Measurements from ENCODE around the gene EBF3. TPM values are rescaled to one million over a fixed set of nuclear protein-coding genes. Genes with fewer than 3 reads are reported as not detected.

Gene EBF3
- total RNA-seq, 1 experiment from 2014 or later, result 56.2 TPM

- CTCF ChIA-PET, result no interaction called here
- Histone ChIP-seq H3K36me3 (ENCODE audit: insufficient read depth, low read length, poor library complexity, severe bottlenecking) (peaks cover 11% of the 10 kb centered on the region), H3K4me3 (ENCODE audit: low read depth, low read length, poor library complexity, severe bottlenecking) (no peak overlapping the region), H3K9me3 (ENCODE audit: low read depth, low read length, poor library complexity, severe bottlenecking) (no peaks in the 10 kb centered on the region), H3K4me1 (ENCODE audit: insufficient read depth, low read length, poor library complexity, severe bottlenecking) (peaks cover 30% of the 10 kb centered on the region), H3K27me3 (replicated peaks; ENCODE audit: insufficient read depth, low read depth, low read length, poor library complexity) (peaks cover 1% of the 10 kb centered on the region), H3K27ac (ENCODE audit: low read depth, low read length, poor library complexity, severe bottlenecking) (no peak overlapping the region)
- BruUV-seq (replicated peaks), result no TSS peak
- POLR2A ChIA-PET (ENCODE audit: low non-redundant PET), result no interaction called here
- no peak for DNase-seq (ENCODE audit: low spot score)
- TF ChIP-seq CTCF (conservative IDR thresholded peaks at IDR 0.05; ENCODE audit: low read depth, low read length), result no peak
- TF ChIP-seq EZH2 (IDR thresholded peaks at IDR 0.05; ENCODE audit: borderline replicate concordance, low read depth, low read length, poor library complexity, severe bottlenecking), result no peak
- intact Hi-C loops (cut with micrococcal nuclease; ENCODE audit: unreplicated experiment), result loop anchor here (10.0 kb wide), 2 partner anchors 802 to 1432 kb away; no protein-coding TSS in a partner anchor
Measured at GRCh38 chr10:129966889-129967578, 3.0 kb upstream of the EBF3 start.

- Histone ChIP-seq H3K4me3 (ENCODE audit: low read depth, low read length, poor library complexity, severe bottlenecking) (peak overlapping the region; percentile 79), H3K27me3 (replicated peaks; ENCODE audit: insufficient read depth, low read depth, low read length, poor library complexity) (no peaks in the 10 kb centered on the region), H3K36me3 (ENCODE audit: insufficient read depth, low read length, poor library complexity, severe bottlenecking) (peaks cover 17% of the 10 kb centered on the region), H3K9me3 (ENCODE audit: low read depth, low read length, poor library complexity, severe bottlenecking) (no peaks in the 10 kb centered on the region), H3K27ac (ENCODE audit: low read depth, low read length, poor library complexity, severe bottlenecking) (no peak overlapping the region), H3K4me1 (ENCODE audit: insufficient read depth, low read length, poor library complexity, severe bottlenecking) (peaks cover 30% of the 10 kb centered on the region)
- no TSS peak for BruUV-seq (replicated peaks)
- POLR2A ChIA-PET (ENCODE audit: low non-redundant PET), result no interaction called here
- TF ChIP-seq EZH2 (IDR thresholded peaks at IDR 0.05; ENCODE audit: borderline replicate concordance, low read depth, low read length, poor library complexity, severe bottlenecking), result no peak
- no peak for TF ChIP-seq CTCF (conservative IDR thresholded peaks at IDR 0.05; ENCODE audit: low read depth, low read length)
- intact Hi-C loops (cut with micrococcal nuclease; ENCODE audit: unreplicated experiment), result loop anchor here (10.0 kb wide), 2 partner anchors 802 to 1432 kb away; no protein-coding TSS in a partner anchor
- DNase-seq (ENCODE audit: low spot score), result no peak
- CTCF ChIA-PET, result interaction anchor here (1.0 kb wide), 1 partner anchor 935 kb away, joined by 4 read pairs; no protein-coding TSS in a partner anchor
Measured at GRCh38 chr10:129966370-129966888, 2.4 kb upstream of the EBF3 start.

GRCh38 chr10:129965959-129966358 is 1.9 kb upstream of the EBF3 start:
- intact Hi-C loops (cut with micrococcal nuclease; ENCODE audit: unreplicated experiment), result loop anchor here (10.0 kb wide), 2 partner anchors 801 to 1431 kb away; no protein-coding TSS in a partner anchor
- Histone ChIP-seq H3K9me3 (ENCODE audit: low read depth, low read length, poor library complexity, severe bottlenecking) (no peaks in the 10 kb centered on the region), H3K4me1 (ENCODE audit: insufficient read depth, low read length, poor library complexity, severe bottlenecking) (peaks cover 32% of the 10 kb centered on the region), H3K36me3 (ENCODE audit: insufficient read depth, low read length, poor library complexity, severe bottlenecking) (peaks cover 22% of the 10 kb centered on the region), H3K27me3 (replicated peaks; ENCODE audit: insufficient read depth, low read depth, low read length, poor library complexity) (no peaks in the 10 kb centered on the region), H3K27ac (ENCODE audit: low read depth, low read length, poor library complexity, severe bottlenecking) (no peak overlapping the region), H3K4me3 (ENCODE audit: low read depth, low read length, poor library complexity, severe bottlenecking) (peak overlapping the region; percentile 79)
- DNase-seq (ENCODE audit: low spot score), result no peak
- POLR2A ChIA-PET (ENCODE audit: low non-redundant PET), result no interaction called here
- BruUV-seq (replicated peaks), result no TSS peak
- CTCF ChIA-PET, result interaction anchor here (1.0 kb wide), 1 partner anchor 934 kb away, joined by 4 read pairs; no protein-coding TSS in a partner anchor
- TF ChIP-seq EZH2 (IDR thresholded peaks at IDR 0.05; ENCODE audit: borderline replicate concordance, low read depth, low read length, poor library complexity, severe bottlenecking), result no peak
- TF ChIP-seq CTCF (conservative IDR thresholded peaks at IDR 0.05; ENCODE audit: low read depth, low read length), result no peak

Data from A673 (cell line).